ENCODE results near the gene PIK3CA.
"Not testable (repeated sequence)": the region's sequence is repeated elsewhere in the genome, so short reads cannot be mapped to it uniquely, and the experiment has no call there.

PIK3CA gene

DNA sequence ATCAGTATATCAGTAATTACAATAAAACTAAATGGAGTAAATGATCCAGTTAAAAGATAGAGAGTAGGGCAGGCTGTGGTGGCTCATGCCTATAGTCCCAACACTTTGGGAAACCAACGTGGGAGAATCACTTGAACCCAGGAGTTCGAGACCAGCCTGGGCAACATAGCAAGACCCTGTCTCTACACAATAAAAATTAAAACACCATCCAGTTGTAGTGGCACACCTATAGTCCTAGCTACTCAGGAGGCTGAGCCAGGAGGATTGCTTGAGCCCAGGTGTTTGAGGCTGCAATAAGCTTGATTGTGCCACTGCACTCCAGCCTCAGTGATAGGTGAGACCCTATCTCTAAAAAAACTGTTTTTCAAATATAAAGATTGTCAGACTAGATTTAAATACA is 108.7 kb downstream of the PIK3CA start:
- Histone ChIP-seq H3K23ac (ENCODE audit: low read length) (no peak overlapping the region), H3K9me3 (ENCODE audit: insufficient read depth, low read depth, low read length) (no peaks in the 10 kb centered on the region), H4K8ac (ENCODE audit: low read depth, low read length) (no peak overlapping the region), H3K79me2 (ENCODE audit: control insufficient read depth, insufficient read depth, low read length, poor library complexity) (no peaks in the 10 kb centered on the region), H2BK5ac (ENCODE audit: low read depth, low read length, poor library complexity) (no peak overlapping the region), H3K9ac (ENCODE audit: low read length) (no peak overlapping the region), H3K14ac (ENCODE audit: low read length) (no peak overlapping the region), H3K4me1 (ENCODE audit: control insufficient read depth in 1 of 2, insufficient read depth in 2 of 2, low read length in 2 of 2) (no peaks in the 10 kb centered on the region), H3K36me3 (ENCODE audit: control insufficient read depth in 1 of 2, insufficient read depth in 2 of 2, low read length in 2 of 2) (no peaks in the 10 kb centered on the region), H3K4me3 (ENCODE audit: low read depth, low read length) (no peak overlapping the region), H2AFZ (ENCODE audit: insufficient read depth, low read length, poor library complexity) (no peak overlapping the region), H3K4ac (ENCODE audit: low read depth, low read length) (no peak overlapping the region), H3K27ac (ENCODE audit: low read depth, low read length) (no peak overlapping the region), H2AK5ac (ENCODE audit: low read length) (no peak overlapping the region), H3K4me2 (ENCODE audit: low read length) (no peak overlapping the region), H2BK12ac (ENCODE audit: low read length) (no peak overlapping the region), H2BK120ac (ENCODE audit: insufficient read depth, low read length, poor library complexity) (no peak overlapping the region), H3K18ac (ENCODE audit: low read length) (no peak overlapping the region), H3K79me1 (ENCODE audit: low read length) (peaks cover 3% of the 10 kb centered on the region), H3K27me3 (ENCODE audit: insufficient read depth, low read length) (no peaks in the 10 kb centered on the region), H4K91ac (ENCODE audit: low read depth, low read length) (no peak overlapping the region), H4K12ac (ENCODE audit: low read depth, low read length) (no peak overlapping the region)
- WGBS (ENCODE audit: extremely low coverage, insufficient coverage, insufficient read length) = no CpG with 5 or more reads among the region's 2 CpGs
- DNase-seq = no peak

DNA sequence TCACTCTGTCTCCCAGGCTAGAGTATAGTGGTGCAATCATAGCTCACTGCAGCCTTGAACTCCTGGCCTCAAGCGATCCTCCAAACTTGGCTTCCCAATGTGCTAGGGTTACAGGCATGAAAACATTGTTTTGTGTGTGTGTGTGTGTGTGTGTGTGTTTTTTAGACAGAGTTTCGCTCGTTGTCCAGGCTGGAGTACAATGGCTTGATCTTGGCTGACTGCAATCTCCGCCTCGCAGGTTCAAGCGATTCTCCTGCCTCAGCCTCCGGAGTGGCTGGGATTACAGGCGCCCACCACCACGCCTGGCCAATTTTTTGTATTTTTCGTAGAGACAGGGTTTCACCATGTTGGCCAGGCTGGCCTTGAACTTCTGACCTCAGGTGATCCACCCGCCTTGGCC is 109.6 kb downstream of the PIK3CA start:
- H3K27ac ChIP-seq (ENCODE audit: low read depth, low read length) = not testable (repeated sequence)

DNA sequence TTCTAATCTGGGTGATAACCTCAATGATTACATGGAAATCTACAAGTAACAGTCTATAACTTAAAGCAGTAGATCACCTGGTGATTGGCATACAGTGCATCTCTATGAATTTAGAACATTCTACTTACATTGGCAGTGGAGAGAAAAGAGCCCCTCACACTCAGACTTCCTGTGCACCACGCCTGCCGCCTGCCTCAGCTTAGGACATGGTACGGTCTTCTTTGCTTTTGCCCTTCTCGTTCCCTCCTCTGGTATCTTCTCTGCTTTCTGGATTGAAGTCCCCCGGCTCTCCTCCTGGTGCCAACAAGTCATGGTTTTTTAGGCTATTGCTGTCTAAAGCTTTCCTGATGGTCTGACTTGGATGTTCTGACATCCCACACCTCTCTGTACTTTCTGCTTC is 110.7 kb downstream of the PIK3CA start:
- H2AFZ ChIP-seq (ENCODE audit: insufficient read depth, low read length, poor library complexity) = no peak overlapping the region
- H2BK120ac ChIP-seq (ENCODE audit: insufficient read depth, low read length, poor library complexity) = no peak overlapping the region
- H3K27me3 ChIP-seq (ENCODE audit: insufficient read depth, low read length) = no peaks in the 10 kb centered on the region
- H3K9me3 ChIP-seq (ENCODE audit: insufficient read depth, low read depth, low read length) = no peaks in the 10 kb centered on the region
- H3K79me2 ChIP-seq (ENCODE audit: control insufficient read depth, insufficient read depth, low read length, poor library complexity) = no peaks in the 10 kb centered on the region
- no peak overlapping the region for H4K12ac ChIP-seq (ENCODE audit: low read depth, low read length)
- no peak overlapping the region for H4K91ac ChIP-seq (ENCODE audit: low read depth, low read length)
- no peak overlapping the region for H3K14ac ChIP-seq (ENCODE audit: low read length)
- no peak overlapping the region for H2BK5ac ChIP-seq (ENCODE audit: low read depth, low read length, poor library complexity)
- WGBS (ENCODE audit: extremely low coverage, insufficient coverage, insufficient read length) = no CpG with 5 or more reads among the region's 5 CpGs
- H2BK12ac ChIP-seq (ENCODE audit: low read length) = no peak overlapping the region
- no peak for DNase-seq
- H3K23ac ChIP-seq (ENCODE audit: low read length) = no peak overlapping the region
- H3K4me1 ChIP-seq (ENCODE audit: control insufficient read depth in 1 of 2, insufficient read depth in 2 of 2, low read length in 2 of 2) = no peaks in the 10 kb centered on the region
- H3K4me2 ChIP-seq (ENCODE audit: low read length) = no peak overlapping the region
- no peak overlapping the region for H3K4ac ChIP-seq (ENCODE audit: low read depth, low read length)
- no peak overlapping the region for H3K18ac ChIP-seq (ENCODE audit: low read length)
- no peak overlapping the region for H2AK5ac ChIP-seq (ENCODE audit: low read length)
- peaks cover 3% of the 10 kb centered on the region for H3K79me1 ChIP-seq (ENCODE audit: low read length)
- no peak overlapping the region for H4K8ac ChIP-seq (ENCODE audit: low read depth, low read length)
- H3K27ac ChIP-seq (ENCODE audit: low read depth, low read length) = no peak overlapping the region
- no peaks in the 10 kb centered on the region for H3K36me3 ChIP-seq (ENCODE audit: control insufficient read depth in 1 of 2, insufficient read depth in 2 of 2, low read length in 2 of 2)
- no peak overlapping the region for H3K9ac ChIP-seq (ENCODE audit: low read length)
- H3K4me3 ChIP-seq (ENCODE audit: low read depth, low read length) = no peak overlapping the region

More for the DNA sequence above, 109.6 kb downstream of the PIK3CA start:
- not testable (repeated sequence) for H2BK120ac ChIP-seq (ENCODE audit: insufficient read depth, low read length, poor library complexity); H3K79me1 ChIP-seq (ENCODE audit: low read length); H3K9ac ChIP-seq (ENCODE audit: low read length); H2AFZ ChIP-seq (ENCODE audit: insufficient read depth, low read length, poor library complexity); H3K23ac ChIP-seq (ENCODE audit: low read length); H3K4me1 ChIP-seq (ENCODE audit: control insufficient read depth in 1 of 2, insufficient read depth in 2 of 2, low read length in 2 of 2); H3K14ac ChIP-seq (ENCODE audit: low read length); H4K8ac ChIP-seq (ENCODE audit: low read depth, low read length); DNase-seq; H3K18ac ChIP-seq (ENCODE audit: low read length); H2AK5ac ChIP-seq (ENCODE audit: low read length); H3K4me3 ChIP-seq (ENCODE audit: low read depth, low read length); H3K4me2 ChIP-seq (ENCODE audit: low read length); H3K9me3 ChIP-seq (ENCODE audit: insufficient read depth, low read depth, low read length); H2BK12ac ChIP-seq (ENCODE audit: low read length); H4K91ac ChIP-seq (ENCODE audit: low read depth, low read length); H3K36me3 ChIP-seq (ENCODE audit: control insufficient read depth in 1 of 2, insufficient read depth in 2 of 2, low read length in 2 of 2); H3K4ac ChIP-seq (ENCODE audit: low read depth, low read length); H3K79me2 ChIP-seq (ENCODE audit: control insufficient read depth, insufficient read depth, low read length, poor library complexity); H3K27me3 ChIP-seq (ENCODE audit: insufficient read depth, low read length); H2BK5ac ChIP-seq (ENCODE audit: low read depth, low read length, poor library complexity); H4K12ac ChIP-seq (ENCODE audit: low read depth, low read length)
- WGBS (ENCODE audit: extremely low coverage, insufficient coverage, insufficient read length) = no CpG with 5 or more reads among the region's 11 CpGs

DNA sequence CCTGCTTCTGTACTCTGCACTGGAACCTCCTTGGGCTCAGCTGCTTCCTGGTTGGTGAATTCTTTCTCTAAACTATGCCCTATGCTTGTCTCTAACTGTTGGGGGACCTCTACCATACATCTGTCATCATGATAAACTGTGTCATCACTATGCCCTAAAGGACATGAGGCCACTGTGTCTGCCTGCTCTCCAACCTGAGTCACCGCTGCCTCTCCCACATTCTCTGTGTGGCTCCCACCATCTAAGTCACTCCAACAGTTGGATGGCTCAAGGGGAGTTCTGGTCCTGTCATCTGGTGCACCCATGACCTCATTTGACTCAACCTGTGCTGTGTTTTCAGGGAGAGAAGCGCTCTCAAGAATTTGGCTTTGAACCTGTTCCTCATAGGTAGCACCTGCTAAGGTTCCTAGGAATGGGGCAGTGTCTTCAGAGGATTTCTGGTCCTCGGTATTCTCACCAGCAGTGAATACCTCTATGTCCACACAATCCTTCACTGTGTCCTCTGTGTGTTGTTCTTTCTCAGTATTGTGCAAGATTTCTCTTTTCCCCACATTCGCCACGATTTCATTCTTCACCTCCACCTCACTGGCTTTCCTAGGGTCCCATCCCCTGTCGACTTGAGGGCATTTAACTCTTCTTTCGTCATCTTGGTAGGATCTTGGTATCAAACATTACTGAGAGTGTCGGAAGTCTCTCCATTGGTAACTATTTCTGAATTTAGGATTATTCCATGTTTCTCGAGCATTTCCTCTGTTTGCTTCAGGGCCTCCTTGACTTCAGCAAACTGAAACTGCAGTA is 112.0 kb downstream of the PIK3CA start:
- not testable (repeated sequence) for H3K27ac ChIP-seq (ENCODE audit: low read depth, low read length); H2AK5ac ChIP-seq (ENCODE audit: low read length); H3K27me3 ChIP-seq (ENCODE audit: insufficient read depth, low read length); H3K4me3 ChIP-seq (ENCODE audit: low read depth, low read length); DNase-seq; H4K8ac ChIP-seq (ENCODE audit: low read depth, low read length); H3K9me3 ChIP-seq (ENCODE audit: insufficient read depth, low read depth, low read length); H3K4me1 ChIP-seq (ENCODE audit: control insufficient read depth in 1 of 2, insufficient read depth in 2 of 2, low read length in 2 of 2); H2BK120ac ChIP-seq (ENCODE audit: insufficient read depth, low read length, poor library complexity); H3K36me3 ChIP-seq (ENCODE audit: control insufficient read depth in 1 of 2, insufficient read depth in 2 of 2, low read length in 2 of 2); H3K9ac ChIP-seq (ENCODE audit: low read length); H2BK5ac ChIP-seq (ENCODE audit: low read depth, low read length, poor library complexity); H4K12ac ChIP-seq (ENCODE audit: low read depth, low read length); H2BK12ac ChIP-seq (ENCODE audit: low read length); H2AFZ ChIP-seq (ENCODE audit: insufficient read depth, low read length, poor library complexity); H3K14ac ChIP-seq (ENCODE audit: low read length); H3K79me1 ChIP-seq (ENCODE audit: low read length); H3K23ac ChIP-seq (ENCODE audit: low read length); H3K18ac ChIP-seq (ENCODE audit: low read length); H3K4ac ChIP-seq (ENCODE audit: low read depth, low read length); H3K79me2 ChIP-seq (ENCODE audit: control insufficient read depth, insufficient read depth, low read length, poor library complexity); H3K4me2 ChIP-seq (ENCODE audit: low read length); H4K91ac ChIP-seq (ENCODE audit: low read depth, low read length)
- WGBS (ENCODE audit: extremely low coverage, insufficient coverage, insufficient read length) = no CpG with 5 or more reads among the region's 9 CpGs
